ENCODE results near the gene IQGAP2.
"Not testable (repeated sequence)": the region's sequence is repeated elsewhere in the genome, so short reads cannot be mapped to it uniquely, and the experiment has no call there.

IQGAP2 gene

GRCh38 chr5:76545184-76545583, 142.1 kb downstream of the IQGAP2 start:
- DNase-seq = no peak

- DNase-seq = no peak
Measured at GRCh38 chr5:76546497-76547102, 143.5 kb downstream of the IQGAP2 start.

DNA sequence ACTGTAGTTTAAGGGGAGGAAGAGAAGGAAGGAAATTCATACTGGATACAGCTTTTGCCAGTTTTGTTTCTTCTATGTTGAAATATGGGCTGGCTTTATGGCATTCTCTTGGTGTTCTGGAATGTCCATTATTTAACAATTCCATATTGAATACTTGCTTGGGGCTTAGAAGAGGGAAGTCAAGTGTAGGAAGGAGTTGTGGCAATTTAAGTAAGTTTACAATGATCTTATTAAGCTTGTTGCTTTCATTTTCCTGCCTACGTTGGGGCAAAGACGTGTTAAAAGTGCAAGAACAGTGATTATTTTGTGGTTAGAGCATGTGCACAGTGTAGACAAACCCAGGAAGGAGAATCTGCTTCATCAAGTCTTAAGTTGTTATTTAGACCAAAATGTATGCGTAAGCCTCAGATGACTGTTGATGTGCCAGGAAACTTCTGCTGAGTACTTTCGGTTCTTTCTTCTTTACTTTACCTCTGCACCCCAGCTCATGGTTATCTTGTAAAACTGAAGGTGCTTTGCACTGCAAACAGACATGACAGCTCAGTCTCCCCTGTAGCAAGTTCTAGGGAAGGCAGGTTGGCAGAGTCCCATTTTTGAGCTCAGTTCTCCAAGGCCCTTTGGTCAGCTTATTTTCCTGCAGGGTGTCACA, 144.3 kb downstream of the IQGAP2 start:
- DNase-seq = no peak

- DNase-seq = no peak
Measured at GRCh38 chr5:76547891-76548524, 144.9 kb downstream of the IQGAP2 start.

DNA sequence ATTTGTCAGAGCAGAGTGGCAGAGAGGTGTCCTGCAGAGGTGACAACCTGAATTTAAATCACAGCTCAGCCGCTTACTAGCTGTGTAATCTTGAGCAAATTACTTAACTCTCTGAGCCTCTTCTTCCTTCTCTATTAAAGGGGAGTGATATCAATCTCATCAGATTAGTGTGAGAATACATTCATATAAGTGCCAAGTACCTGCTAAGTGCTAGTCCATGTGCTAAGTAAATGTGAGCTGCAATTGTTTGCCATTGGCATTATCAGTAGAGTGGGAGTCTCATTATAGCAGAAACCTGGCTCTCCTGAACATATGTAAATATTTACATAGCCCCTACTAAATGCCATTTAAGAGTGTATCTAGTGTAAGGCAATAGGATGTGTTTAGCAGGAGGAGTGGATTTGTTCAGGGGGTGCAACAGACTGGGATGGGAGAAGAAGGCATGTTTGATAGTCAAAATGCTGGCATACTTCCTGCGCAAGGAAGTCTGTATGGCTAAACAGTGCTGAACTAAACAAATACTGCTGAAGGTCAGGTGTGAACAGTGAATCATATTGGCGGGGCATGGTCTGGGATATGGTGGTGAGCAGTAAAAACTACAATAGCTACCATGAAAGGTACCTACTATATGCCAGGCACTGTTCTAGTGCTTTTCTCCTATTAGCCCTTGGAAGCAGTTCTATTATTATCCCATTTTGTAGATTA, 145.6 kb downstream of the IQGAP2 start:
- no peak for DNase-seq

GRCh38 chr5:76550881-76551280, 147.8 kb downstream of the IQGAP2 start:
- DNase-seq = not testable (repeated sequence)

DNA sequence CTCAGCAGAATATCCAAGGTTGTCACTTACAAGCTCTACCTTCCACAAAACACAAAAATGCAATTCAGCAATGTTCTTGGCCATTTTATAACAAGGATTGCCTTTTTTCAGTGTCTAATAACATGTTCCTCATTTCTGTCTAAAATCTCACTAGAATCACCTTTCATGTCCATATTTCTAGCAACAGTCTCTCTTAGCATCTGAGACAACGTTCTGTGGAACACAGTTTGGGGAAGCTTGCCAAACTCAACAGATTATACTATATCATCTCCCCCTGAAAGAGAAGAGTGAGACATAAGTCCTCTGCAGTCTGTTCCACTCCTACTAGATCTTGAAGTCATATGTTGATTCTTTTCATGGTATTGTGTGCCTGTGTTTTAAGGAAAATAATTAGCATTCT, 149.5 kb downstream of the IQGAP2 start:
- DNase-seq = no peak

- DNase-seq = no peak
Measured at GRCh38 chr5:76553251-76553650, 150.2 kb downstream of the IQGAP2 start.

DNA sequence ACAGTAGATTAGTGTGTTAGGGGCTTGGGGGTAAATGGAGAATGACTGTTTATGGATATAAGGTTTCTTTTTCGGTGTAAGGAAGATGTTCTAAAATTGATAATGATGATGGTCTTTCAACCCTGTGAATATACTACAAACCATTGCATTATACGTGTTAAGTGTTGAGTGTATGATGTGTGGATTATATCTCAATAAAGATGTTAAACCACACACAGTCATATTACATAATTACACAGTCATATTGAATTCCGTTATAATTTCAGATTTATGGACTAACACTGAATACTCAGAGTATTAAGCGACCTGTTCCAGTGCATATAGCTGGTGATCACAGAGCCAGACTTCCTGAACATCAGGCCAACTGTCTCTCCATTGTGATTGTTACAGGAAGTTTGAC, 152.0 kb downstream of the IQGAP2 start:
- DNase-seq = no peak

DNA sequence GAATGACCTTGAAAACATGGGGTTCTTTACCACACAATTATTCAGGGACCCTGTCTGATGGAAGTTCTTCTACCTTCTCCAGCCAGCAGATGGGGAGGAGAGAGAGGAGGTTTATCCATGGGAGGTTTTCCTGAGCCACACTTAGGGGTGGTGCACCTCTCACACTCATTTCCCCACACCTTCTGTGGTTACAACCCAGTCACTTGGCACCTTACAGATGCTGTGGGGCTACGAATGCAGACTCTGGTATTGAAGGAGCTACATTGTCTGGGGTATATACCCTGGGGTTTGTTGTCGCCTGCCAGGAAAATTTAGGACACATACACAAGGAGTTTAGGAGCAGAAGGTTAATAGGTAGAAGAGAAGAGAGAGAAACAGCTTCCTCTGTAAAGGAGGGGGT, 152.6 kb downstream of the IQGAP2 start:
- no peak for DNase-seq

DNA sequence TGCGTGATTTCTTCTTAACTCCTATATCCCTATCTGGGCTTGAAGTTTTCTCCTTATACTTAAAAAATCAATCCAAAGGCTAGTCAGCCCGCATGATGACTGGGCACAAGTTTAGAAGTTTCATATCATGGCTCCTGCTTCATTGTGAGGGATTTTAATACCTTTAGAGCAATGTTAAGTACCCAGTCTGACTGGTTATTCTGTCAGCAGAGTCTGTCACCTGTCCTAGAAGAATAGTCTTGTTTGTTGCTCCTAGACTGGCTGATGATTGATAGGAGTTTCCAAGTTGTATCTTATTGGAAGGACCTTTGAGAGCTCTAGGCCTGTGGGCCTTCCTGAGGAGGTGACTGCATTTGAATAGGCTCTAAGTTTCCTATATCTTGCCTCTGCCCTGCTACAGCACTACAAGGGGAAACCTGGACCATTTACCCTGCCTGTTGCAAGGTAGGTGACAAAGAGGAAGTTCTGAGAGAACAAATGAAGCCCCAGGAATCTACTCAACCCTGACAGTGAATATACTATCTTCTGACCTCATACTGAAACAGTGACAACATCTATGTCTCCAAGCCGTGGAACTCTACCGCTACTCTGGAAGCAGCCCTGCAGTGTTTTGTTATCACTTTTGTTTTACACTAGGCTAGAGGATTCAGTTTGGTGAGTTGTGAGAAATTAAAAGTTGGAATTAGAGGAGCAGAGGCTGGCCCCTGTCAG, 153.6 kb downstream of the IQGAP2 start:
- no peak for DNase-seq

DNA sequence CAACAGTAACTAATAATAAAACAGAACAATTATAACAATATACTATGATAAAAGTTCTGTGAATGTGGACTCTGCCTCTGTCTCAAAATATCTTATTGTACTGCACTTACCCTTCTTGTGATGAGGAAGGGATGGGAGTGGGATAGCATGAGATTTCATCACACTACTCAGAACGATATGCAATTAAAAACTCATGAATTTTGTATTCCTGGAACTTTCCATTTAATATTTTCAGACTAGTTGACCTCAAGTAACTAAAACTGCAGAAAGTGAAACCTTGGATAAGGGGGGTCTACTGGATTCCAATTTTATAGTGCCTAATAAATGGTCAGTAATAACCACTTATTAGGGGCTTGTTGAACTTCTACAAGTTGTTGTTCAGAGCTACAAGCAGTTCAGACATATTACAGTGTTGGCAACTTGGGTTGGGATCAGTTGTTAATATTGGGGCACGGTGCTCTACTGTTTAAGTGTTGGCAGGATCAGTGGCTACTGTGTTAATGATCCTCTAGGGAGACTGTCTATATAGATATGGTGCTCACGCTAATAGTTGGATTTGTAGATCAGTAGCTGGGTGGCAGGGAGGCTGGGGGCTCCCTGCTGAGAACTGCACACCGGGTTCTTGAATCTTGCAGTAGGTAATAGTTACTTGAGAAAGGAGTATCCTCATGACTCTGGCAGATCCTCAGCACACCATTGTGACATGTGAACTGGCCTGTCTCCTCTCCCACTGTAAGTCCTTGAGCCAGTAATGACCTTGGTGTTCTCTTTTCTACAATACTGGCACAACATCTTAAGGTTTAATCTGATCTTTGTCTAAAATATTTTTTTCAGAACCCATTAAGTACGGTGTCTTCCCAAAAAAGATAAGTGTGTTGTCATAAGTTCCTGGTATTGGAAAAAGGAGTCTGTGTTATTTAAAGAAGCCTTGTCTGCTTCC, 158.1 kb downstream of the IQGAP2 start:
- DNase-seq = no peak

- DNase-seq = no peak
Measured at GRCh38 chr5:76561959-76562358, 158.9 kb downstream of the IQGAP2 start.

DNA sequence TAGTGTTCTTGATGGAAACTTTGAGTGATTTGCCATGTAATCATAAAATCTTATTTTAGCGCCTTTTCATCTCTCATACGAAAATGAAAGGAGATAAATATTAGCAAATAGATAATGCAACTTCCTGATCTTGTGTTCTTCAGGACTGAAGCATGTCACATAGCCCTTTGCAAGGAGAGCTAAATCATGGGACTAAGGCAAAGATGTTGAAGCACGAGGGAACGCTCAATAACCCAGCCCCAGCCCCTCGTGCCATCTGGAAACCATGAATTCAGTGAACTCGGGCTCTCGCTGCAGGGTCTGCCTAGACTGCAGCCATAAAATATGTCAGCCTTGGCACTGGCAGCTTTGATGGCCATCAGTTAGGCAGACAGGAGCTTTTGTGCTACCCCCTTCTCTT, 161.9 kb downstream of the IQGAP2 start:
- no peak for DNase-seq

DNA sequence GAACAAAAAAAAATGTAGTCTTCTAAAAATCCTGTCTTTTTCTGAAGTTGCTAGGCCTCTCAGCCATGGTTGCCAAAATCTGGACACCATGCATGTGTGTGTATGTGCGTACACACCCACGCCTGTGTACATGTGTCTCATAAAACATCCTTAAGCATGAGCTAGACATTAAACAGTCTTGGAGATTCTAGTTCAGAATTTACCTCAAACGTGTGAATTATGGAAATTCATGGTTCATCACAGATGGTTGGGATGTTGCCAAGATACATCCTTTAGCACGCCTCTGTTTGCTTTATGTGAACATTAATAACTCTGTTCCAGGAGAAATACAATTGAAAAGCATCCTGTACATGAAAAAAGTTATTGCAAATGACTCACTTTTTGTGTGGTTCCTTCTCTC, 167.1 kb downstream of the IQGAP2 start:
- DNase-seq = no peak

DNA sequence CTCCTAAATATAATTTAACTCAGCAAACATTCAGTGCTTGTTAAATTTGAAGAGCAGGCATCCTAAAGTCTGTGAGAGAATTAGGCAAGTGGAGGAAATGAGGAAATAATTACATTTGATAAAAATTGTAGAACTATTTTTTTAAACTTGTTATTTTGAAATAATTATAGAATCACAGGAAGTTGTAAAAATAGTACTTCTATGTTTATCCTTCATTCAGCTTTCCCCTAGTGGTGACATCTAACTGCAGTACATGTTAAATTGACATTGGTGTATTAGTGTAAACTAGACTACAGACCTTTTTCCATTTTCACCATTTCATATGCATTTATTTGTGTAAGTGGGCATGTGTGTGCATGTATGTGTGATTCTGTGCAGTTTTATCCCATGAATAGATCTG, 168.5 kb downstream of the IQGAP2 start:
- DNase-seq = no peak

DNA sequence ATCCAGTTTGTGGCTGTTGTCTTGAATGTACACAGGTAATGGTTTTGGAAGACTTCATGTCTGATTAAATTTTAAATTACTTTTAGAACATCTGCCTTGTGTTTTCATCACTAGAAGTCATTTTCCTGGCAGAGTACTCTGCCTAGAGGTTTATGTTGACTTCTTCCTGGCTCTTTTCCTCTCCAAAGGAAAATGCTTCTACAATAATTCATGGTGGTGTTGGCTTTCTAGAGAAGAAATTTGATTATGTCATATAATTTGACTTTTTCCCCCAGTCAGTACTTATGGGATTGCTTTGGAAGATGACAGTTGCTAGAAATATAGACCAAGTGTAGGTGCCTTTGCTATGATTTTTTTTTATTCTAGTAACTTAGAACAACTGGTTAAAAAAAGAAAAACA, 173.4 kb downstream of the IQGAP2 start:
- DNase-seq = no peak

DNA sequence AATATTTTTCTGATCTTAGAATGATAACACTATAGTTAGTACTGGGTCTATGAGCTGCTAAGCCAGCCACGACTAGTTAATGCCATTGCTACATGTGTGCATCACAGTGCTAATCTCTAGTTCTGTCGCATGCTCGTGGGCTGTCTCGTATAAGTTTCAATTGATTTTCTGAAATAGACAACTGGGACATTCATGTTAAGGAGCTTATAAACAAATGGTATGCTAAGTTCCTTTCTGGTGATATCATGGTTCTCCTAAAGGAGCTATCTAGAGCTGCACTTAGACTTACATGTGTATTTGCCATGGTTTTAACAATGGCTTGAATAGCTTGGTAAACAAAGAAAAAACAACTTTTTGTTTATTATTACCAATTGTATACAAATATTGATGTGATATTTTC, 173.9 kb downstream of the IQGAP2 start:
- DNase-seq = no peak

DNA sequence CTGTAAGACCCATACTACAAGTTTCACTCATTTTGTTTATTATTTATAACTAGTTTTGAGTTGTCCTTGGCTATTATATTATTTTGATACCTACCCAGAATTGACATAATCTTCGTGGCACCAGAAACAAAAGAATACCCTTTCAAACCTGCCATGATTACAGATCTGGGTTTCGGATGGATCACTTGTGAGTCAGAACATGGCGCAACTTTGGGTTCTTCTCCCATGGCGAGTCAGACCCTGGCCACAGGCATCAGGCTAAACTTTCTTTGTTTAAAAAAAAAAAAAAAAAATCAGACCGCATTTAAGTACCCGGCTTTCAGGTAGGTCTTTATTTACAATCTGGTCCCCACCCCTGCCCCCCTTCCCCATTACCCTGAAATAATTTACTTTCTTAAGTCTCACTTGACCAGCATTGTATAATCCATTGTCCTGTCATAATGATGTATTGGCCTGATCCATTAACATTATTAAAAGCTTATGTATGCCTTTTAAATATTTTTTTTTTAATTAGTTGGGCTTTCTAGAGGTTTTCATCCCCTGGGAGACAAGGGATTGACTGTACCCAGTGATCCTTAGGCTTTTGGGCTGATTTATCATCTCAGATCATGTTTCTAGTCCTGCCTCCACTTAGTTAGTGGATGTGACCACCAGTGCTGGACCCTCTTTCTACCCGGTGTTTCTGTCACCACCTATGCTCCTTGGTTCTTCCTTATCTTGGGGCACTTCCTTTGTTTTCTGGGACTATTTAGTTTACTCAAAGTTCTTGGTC, 176.3 kb downstream of the IQGAP2 start:
- DNase-seq = no peak

DNA sequence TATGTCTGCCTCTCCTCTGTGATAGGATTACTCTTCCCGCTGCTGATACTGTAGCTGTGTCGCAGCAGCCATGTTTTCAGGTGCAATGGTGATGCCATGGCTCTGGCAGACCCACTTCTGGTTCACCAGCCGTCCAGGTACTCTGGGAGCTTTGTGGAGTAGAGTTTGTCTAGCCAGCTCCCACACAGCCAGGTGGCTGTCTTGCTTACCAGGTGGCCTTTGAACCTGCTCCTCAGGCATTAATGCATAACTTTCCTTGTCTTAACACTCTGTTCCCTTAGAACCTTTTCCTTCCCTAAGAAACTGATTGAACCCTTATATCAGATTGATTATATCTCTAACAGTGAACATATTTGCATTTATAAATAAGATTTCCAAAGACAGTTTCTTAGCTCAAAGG, 177.9 kb downstream of the IQGAP2 start:
- no peak for DNase-seq
